Spleen (tissue), 7 donors: ENCODE results near the gene UBE3B.

ENCODE experiments used
- POLR2A ChIP-seq, 3 donors: fragments of 450-650 bp; IDR thresholded peaks; one replicate each; pipeline ENCODE4 v1.5.1; 2017; ENCODE audit warnings: antibody characterized with exemption in 3 of 3, mild to moderate bottlenecking in 1 of 3
- POLR2AphosphoS5 ChIP-seq, 3 donors: sonication (generic); formaldehyde crosslinking; IDR thresholded peaks; one replicate each; pipeline ENCODE4 v1.5.1; 2017; ENCODE audit warnings: antibody characterized with exemption in 3 of 3
- TF ChIP-seq, protein P1 (sequence below), 11 experiments: fragments of 200-600 bp in 7 of 11; fragments of 450-650 bp in 4 of 11; sonication (generic) in 4 of 11; IDR thresholded peaks in 8 of 11; conservative IDR thresholded peaks in 3 of 11; 1 replicate in 7 of 11; 2 replicates in 4 of 11; pipeline versions ENCODE4 v1.4.0 to v1.8.0; 2016 to 2021; ENCODE audit warnings: antibody characterized with exemption in 11 of 11, inconsistent platforms in 4 of 11, mild to moderate bottlenecking in 1 of 11
- donor health status: DM: no; HTN: no; CAD: no; lungs with moderate emphysema.
- donor health status: DM: no; HTN: no; CAD: no.
- donor health status: DM: no; HTN: no; CAD: no.

DNA sequence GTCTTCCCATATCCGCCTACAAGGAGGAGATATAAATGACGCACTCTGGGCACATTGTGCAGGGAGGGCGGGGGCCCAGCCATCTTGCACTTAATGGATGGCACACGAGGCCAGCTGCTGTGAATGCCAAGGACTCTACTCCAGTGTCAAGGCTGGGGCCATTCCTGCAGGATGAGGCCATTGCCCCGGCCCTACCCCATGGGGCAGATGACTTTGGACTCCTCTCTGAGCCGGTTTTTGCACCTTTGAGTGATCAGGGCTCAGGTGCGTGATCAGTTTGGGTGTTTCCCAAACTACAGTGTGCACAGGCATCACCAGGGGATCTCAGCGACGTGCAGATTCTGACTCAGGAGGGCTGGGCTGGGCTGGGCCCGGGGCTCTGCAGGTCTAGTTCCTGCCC is 79.8 kb downstream of the UBE3B start:
- TF ChIP-seq POLR2A (IDR thresholded peaks at IDR 0.05) (no peak), POLR2AphosphoS5 (IDR thresholded peaks at IDR 0.05) (no peak)
- TF ChIP-seq, protein P1, sequence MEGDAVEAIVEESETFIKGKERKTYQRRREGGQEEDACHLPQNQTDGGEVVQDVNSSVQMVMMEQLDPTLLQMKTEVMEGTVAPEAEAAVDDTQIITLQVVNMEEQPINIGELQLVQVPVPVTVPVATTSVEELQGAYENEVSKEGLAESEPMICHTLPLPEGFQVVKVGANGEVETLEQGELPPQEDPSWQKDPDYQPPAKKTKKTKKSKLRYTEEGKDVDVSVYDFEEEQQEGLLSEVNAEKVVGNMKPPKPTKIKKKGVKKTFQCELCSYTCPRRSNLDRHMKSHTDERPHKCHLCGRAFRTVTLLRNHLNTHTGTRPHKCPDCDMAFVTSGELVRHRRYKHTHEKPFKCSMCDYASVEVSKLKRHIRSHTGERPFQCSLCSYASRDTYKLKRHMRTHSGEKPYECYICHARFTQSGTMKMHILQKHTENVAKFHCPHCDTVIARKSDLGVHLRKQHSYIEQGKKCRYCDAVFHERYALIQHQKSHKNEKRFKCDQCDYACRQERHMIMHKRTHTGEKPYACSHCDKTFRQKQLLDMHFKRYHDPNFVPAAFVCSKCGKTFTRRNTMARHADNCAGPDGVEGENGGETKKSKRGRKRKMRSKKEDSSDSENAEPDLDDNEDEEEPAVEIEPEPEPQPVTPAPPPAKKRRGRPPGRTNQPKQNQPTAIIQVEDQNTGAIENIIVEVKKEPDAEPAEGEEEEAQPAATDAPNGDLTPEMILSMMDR (IDR thresholded peaks at IDR 0.05 in 8 of 11, conservative IDR thresholded peaks at IDR 0.05 in 3 of 11): no peak
